ENCODE data around the gene SUCO.

DNA sequence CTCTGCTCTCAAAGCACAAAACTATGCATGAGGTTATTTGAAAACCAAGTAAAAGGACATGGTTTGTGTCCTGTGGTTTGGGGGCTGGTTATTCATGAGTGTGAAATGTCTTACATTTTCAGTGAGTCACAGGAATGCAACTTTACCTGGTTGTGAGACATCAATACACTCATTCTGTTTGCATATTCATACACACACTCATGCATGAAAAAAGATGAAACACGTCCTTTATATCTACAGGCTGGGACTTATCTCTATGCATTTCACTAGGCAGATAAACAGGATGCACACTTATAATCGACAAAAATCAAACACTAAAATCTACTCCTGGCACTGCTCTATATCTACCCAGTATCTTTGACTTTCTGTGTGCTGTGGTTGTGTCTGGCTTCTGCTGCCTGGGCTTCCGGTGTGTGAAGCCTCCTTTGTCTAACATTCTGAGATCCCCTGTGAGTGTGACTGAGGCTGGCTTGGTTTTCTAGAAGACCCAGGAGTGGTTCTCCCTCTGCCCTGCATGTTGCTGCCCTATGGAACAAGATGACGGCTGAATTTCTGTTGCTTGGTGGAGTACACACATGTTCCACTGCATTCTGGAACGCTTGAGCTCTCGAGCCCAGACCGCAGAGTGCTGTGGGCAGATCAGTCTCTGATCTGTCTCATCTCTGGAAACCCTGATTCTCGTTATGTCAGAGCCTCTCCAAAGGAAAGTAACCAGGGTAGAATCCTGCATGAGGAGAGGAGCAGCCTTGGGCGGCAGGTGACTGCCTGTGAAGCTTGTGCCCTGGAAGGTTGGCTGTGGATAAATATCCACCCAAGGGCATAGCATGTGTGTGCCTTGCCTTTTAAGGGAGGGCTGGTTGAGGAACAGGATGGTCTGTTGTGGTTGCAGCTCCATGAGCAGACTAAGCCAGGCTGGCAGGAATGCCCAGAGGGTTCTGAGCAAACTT, 106.2 kb downstream of the SUCO start:
- no peak for TF ChIP-seq CTCF (IDR thresholded peaks at IDR 0.05)
- no peak for TF ChIP-seq POLR2A (IDR thresholded peaks at IDR 0.05)
